ENCODE results near the gene PRR19.

DNA sequence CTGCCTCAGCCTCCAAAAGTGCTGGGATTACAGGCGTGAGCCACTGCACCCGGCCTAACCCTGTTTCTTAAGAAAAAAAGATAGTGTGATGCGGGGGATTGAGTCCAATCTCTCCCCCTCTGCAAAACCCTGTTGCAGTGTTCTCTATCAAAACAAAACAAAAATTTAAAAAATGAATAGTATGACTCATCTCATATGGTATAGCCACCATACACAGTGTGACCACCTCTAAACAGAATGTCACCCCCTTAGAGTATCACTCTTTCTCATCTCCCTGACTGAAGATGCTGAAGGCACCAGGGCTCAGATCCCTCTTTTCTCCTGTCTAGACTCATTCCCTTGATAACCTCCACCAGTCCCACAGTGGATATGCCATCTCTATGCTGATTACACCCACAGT, 40.2 kb upstream of the PRR19 start:
- TF ChIP-seq CTCF (IDR thresholded peaks at IDR 0.05; ENCODE audit: low read depth, low read length, poor library complexity, severe bottlenecking) (no peak), EZH2phosphoT487 (IDR thresholded peaks at IDR 0.05; ENCODE audit: borderline replicate concordance, low read length) (no peak)

Data from DOHH2 (cell line).